ENCODE measurements around the gene TMEM190. TPM values are rescaled to one million over a fixed set of nuclear protein-coding genes. Genes with fewer than 3 reads are reported as not detected.

The TMEM190 gene
- total and polyA plus RNA-seq, 2 of the 8 experiments (the other 6 are each of a cell fraction or from before 2014, with no cell fraction given) = 1.6 TPM; not detected in 1

DNA sequence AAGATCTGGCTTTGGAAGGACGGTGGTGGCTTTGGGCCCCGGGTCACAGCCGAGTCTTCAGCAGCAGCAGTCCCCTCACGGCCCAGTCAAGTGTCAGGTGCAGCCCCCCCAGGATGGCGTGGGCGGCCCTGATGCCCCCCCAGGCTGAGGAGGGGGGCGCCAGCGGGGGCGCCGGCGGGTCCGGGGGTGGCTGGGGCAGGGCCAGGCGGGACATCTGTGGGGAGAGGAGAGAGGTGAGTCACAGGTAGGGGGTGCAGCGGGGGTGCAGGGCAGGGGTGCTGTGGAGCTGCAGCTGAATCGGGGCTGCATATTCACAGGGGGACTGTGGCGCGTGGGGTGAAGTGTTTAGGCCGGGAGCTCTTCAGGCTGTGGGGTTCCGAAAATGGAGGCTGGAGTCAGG, 10.7 kb upstream of the TMEM190 start (continued):
- TF ChIP-seq CTBP2 (IDR thresholded peaks at IDR 0.05; ENCODE audit: borderline replicate concordance, insufficient read depth, insufficient read length, low read length) (no peak), PHF8 (conservative IDR thresholded peaks at IDR 0.05; ENCODE audit: low read depth, low read length) (no peak), MAFK (IDR thresholded peaks at IDR 0.05; ENCODE audit: low read depth, low read length) (no peak), POLR2AphosphoS5 (IDR thresholded peaks at IDR 0.05; ENCODE audit: low read depth, low read length) (no peak), RFX5 (IDR thresholded peaks at IDR 0.05; ENCODE audit: borderline replicate concordance, low read depth, low read length) (no peak), KDM5A (IDR thresholded peaks at IDR 0.05; ENCODE audit: low read length) (no peak), CEBPB (IDR thresholded peaks at IDR 0.05; ENCODE audit: low read depth, low read length) (no peak), RBBP5 (IDR thresholded peaks at IDR 0.05; ENCODE audit: borderline replicate concordance, low read depth, low read length) (no peak)
